Amniotic stem cell (primary cell): ENCODE measurements around the gene SLC9C1.

ENCODE experiments used
- DNase-seq: peaks from one replicate; lab custom pipeline; 2025; lab: John Stamatoyannopoulos, UW

SLC9C1 gene

DNA sequence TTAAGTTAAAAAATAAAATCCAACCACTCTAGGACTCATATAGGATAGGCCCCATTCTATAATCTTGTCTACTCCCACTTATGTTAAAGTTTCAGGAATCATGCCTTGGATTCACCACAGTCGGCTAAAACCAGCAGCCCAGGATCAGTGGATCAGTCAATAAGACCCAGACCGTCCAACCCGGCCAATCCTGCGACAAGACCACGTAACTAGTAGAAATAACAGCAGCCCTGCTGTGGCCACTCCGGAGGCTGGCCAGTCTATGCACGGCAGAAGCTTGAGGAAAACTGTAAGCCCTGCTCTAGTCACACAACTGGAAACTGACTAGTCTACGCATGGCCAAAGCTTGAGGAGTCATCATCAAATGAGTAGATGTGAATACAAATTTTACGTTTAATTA is 12.8 kb upstream of the SLC9C1 start:
- no peak for DNase-seq

GRCh38 chr3:112304611-112305010 is 10.6 kb upstream of the SLC9C1 start:
- no peak for DNase-seq

DNA sequence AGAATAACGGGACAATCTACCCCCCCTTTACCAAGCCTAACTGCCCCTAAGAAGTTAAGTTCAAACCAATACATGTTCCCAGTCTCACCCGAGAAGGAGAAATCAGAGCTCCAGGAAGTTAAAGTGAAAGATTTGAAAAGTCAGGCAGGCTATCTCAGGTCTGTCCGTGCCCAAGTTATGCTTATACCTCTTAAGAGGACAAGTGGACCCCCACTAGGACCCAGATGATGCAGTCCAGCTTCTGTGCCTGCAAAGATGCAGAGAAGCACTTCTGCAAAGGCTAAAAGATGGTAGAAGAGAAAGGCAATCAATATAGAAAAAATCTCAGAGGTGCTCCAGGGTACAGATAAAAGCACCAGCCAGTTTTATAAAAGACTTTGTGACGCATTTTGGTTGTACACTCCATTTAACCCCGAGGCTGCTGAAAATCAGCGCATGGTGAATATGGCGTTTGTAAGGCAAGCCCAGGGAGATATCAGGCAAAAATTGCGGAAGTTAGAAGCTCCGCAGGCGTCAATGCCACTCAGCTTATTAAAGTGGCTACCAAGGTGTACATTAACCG is 9.8 kb upstream of the SLC9C1 start:
- DNase-seq = no peak

GRCh38 chr3:112302881-112303763 is 9.1 kb upstream of the SLC9C1 start:
- DNase-seq = no peak

- DNase-seq = no peak
Observed at GRCh38 chr3:112302150-112302830, 8.3 kb upstream of the SLC9C1 start.

DNA sequence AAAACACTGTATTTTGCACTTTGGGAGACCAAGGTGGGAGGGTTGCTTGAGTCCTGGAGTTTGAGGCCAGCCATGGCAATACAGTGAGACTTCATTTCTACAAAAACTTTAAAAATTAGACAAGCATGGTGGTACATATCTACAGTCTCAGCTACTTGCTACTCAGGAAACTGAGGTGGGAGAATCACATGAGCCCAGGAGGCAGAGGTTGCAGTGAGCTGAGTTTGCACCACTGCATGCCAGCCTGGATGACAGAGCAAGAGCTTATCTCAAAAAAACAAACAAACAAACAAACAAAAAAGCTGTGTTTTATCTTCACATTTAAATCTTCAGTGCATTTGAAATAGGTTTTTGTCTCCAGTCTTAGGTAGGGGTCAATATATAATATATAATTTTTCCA is 4.8 kb upstream of the SLC9C1 start:
- DNase-seq = no peak

GRCh38 chr3:112297714-112298113 is 3.7 kb upstream of the SLC9C1 start:
- no peak for DNase-seq

DNA sequence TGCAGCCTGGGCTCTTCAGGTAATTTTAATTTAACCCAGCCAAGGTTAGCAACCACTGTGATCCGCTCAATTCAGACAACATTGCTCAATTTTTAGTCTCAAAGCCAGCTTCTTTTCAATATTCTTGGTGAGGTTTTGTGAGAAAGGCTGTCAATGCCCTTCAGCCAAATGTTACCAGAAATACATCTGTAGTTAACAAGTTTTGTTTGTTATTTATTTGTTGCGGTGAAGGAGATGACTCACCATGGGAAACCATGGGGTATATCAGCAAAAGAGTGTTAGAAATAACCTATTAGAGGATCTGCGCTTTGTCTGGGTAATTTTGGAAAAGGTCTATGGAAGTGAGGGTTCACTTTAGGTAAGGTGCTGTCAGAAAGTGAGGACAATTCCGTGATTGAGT is 5.0 kb downstream of the SLC9C1 start:
- no peak for DNase-seq

DNA sequence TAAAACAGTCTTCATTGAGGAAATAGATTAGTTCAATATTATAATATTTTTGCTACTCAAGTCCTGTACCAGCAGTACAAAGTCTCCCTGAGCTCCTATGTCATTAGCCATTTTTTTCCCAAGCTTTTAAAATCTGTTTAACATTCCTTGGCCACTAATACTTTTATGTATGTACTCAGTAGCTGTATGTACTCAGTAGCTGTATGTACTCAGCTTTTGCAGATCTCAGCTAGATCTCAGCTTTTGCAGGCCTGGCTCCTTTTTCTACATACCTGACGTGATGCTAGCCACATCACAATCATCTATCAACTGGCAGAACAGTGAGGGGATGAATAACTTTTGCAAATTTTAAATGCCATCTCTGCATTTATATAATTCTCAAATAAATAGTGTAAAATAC is 13.8 kb downstream of the SLC9C1 start:
- no peak for DNase-seq

GRCh38 chr3:112273536-112273935 is 20.5 kb downstream of the SLC9C1 start:
- no peak for DNase-seq

- no peak for DNase-seq
Observed at GRCh38 chr3:112261742-112262141, 32.3 kb downstream of the SLC9C1 start.

- no peak for DNase-seq
Observed at GRCh38 chr3:112260563-112260962, 33.5 kb downstream of the SLC9C1 start.

- no peak for DNase-seq
Observed at GRCh38 chr3:112253301-112253971, 40.6 kb downstream of the SLC9C1 start.

GRCh38 chr3:112247900-112248299 is 46.1 kb downstream of the SLC9C1 start:
- no peak for DNase-seq

DNA sequence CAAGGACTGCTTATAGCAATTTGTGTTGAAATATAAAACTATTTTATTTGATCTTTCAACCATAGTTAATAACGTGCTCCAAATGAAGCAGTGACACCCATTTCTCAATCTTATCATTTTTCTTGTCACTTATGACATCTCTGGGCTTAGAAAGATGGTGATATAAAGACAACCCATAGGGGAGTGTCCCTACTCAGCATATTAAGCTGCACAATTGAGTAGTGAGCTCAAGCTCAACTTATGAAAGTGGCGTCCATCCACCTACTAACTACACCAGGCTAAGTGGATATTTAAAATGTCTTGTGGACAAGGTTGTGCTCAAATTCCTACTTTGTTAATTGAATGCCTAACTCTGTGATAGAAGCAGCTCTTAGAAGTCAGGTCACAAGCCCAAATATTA is 46.7 kb downstream of the SLC9C1 start:
- DNase-seq = no peak

DNA sequence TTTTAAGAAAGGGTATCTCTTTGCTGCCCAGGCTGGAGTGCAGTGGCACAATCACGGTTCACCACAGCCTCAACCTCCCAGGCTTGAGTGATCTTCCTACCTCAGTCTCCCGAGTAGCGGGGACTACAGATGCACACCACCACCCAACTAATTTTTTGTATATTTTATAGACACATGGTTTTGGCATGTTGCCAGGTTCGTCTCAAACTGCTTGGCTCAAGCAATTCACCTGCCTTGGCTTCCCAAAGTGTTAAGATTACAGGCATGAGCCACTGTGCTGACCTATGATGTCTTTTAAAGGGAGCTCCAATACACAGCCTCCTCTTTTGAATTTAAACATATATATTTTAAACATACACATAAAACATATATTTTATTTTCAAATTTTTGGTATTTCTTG is 60.9 kb downstream of the SLC9C1 start:
- DNase-seq = no peak

- no peak for DNase-seq
Observed at GRCh38 chr3:112231727-112232126, 62.3 kb downstream of the SLC9C1 start.

DNA sequence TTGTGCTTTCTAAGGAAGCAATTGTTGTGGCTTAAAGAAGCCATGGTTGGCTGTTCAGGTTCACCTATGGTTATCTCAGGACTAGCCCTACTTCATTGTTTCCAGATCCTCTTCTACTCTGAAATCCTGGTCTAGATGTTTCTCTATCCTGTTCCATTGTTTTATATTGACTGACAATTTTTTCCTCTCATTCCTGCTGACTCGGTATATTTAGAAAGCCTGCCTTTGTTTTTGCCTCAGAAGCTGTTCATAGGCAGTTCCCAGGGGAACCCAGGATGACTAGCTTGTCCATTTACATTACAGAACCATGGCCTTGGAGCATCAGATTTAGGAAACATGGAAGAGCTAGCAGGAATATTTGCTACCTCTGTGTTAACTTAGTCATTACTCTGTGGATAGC is 64.0 kb downstream of the SLC9C1 start:
- DNase-seq = no peak

DNA sequence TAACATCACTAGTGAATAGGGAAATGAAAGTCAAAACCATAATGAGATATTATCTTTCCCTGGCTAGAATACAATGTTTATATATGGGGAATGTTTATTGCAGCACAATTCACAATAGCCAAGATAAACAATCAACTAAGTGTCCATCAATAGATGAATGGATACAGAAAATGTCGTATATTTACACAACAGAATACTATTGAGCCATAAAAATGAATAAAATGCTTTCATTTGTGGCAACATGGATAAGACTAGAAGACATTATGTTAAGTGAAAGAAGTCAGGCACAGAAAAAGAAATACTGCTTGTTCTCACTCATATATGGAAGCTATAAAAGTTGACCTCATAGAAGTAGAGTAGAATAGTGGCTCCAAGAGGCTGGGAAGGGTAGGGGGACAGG is 65.2 kb downstream of the SLC9C1 start:
- no peak for DNase-seq

DNA sequence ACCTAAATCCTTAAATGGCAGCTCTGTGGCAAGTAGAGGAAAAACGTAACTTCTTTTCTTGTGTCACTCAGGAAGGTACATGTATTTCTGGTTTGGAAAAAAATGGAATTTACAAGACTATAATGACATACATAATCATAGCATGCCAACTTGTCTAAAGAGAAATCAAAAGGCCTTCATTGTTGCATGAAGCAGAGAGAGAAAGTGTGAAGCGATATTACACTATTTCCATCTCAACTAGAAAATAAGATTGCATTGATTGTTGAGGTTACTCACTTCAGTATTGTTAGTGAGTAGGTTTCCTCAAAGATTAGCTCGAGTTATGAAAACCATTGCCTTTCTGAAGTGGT is 93.7 kb downstream of the SLC9C1 start:
- no peak for DNase-seq

DNA sequence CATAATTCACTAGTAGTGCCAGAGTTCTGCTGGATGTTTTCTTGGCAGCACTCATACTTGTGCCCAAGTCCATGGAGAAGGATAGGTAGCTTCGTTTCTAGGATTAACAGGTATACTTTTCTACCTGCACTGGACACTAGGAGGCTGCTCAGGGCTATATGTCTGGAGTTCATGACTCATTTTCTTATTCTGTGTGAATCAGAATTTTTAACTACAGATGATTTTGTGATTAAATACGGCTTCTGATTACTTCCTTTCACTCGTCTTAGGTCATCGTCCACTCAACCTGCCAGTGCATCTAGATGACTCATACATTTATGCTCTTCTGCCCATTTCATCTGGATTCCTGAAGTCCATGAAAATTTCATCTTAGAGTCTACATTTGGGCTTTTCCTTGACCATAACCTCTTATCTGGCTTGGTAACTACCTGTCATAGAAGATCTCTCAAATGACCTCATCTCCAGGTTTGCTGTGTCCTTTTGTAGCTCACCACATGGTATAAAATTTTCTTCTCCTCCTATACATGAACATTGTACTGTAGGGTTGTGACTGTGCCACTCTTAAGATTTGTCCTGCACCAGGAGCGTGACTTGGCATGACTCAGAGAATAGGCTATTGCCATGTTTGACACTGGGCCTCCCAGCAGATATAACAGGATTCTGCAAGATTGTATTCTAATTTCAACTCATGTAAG is 94.2 kb downstream of the SLC9C1 start:
- DNase-seq = no peak

GRCh38 chr3:112197131-112197530 is 96.9 kb downstream of the SLC9C1 start:
- no peak for DNase-seq
